Panc1 (cell line): ENCODE measurements around the gene ZNF580. TPM values are rescaled to one million over a fixed set of nuclear protein-coding genes. Genes with fewer than 3 reads are reported as not detected.

ENCODE experiments used
- ATAC-seq: fragments of 200-7000 bp; cut with Tn5 transposase; 2 replicates; pipeline ENCODE4 v1.9.1; 2020; ENCODE audit warnings: mild to moderate bottlenecking, moderate library complexity
- BruUV-seq: library from RNA; stranded (reverse); fragments of 400-500 nt; replicated peaks from 2 replicates; lab custom pipeline; 2021; lab: Mats Ljungman, UMichigan
- CTCF ChIA-PET: fragments of 300-600 bp; sonication (Branson Sonifier 250); formaldehyde crosslinking; loops from one replicate; lab custom pipeline; 2022; ENCODE audit warnings: antibody characterized with exemption; lab: Charles Lee
- POLR2A ChIA-PET: fragments of 300-600 bp; sonication (Branson Sonifier 250); formaldehyde crosslinking; loops from one replicate; lab custom pipeline; 2022; ENCODE audit warnings: antibody characterized with exemption; lab: Charles Lee
- DNase-seq: peaks from one replicate; pipeline ENCODE4 v3.0.0-alpha.2; 2010; ENCODE audit warnings: low read depth, low spot score
- H3K27ac ChIP-seq: 2 replicates; pipeline ENCODE4 v1.5.1; 2011; ENCODE audit warnings: mild to moderate bottlenecking, low read length, inconsistent platforms
- H3K27me3 ChIP-seq: fragments of 200-500 bp; sonication (Bioruptor generic); 2 replicates; pipeline ENCODE4 v1.6.0; 2014; ENCODE audit warnings: low read length, inconsistent platforms; ENCODE audit not compliant: control insufficient read depth, insufficient read depth
- H3K36me3 ChIP-seq: fragments of 200-500 bp; sonication (Bioruptor generic); 2 replicates; pipeline ENCODE4 v1.5.1; 2014; ENCODE audit warnings: inconsistent platforms, mild to moderate bottlenecking, low read length, moderate library complexity; ENCODE audit not compliant: control insufficient read depth, insufficient read depth
- H3K4me1 ChIP-seq: 2 replicates; pipeline ENCODE4 v1.5.1; 2011; ENCODE audit warnings: inconsistent platforms, mild to moderate bottlenecking, low read length, moderate library complexity; ENCODE audit not compliant: control insufficient read depth, insufficient read depth
- H3K4me3 ChIP-seq, 2 experiments: 2 replicates each; pipeline ENCODE4 v1.5.1; 2011 to 2012; ENCODE audit warnings: low read depth in 2 of 2, low read length in 2 of 2, mild to moderate bottlenecking in 2 of 2, inconsistent platforms in 1 of 2, moderate library complexity in 1 of 2
- H3K9me3 ChIP-seq: fragments of 200-500 bp; sonication (Bioruptor generic); 2 replicates; pipeline ENCODE4 v1.5.1; 2014; ENCODE audit warnings: low read depth, mild to moderate bottlenecking, inconsistent platforms, low read length, moderate library complexity; ENCODE audit not compliant: control insufficient read depth, insufficient read depth
- CTCF ChIP-seq: fragments of 450-650 bp; IDR thresholded peaks from 2 replicates; pipeline ENCODE4 v1.5.1; 2017; ENCODE audit warnings: mild to moderate bottlenecking
- POLR2AphosphoS5 ChIP-seq: IDR thresholded peaks from 2 replicates; pipeline ENCODE4 v1.6.1; 2012; ENCODE audit warnings: mild to moderate bottlenecking, low read depth, low read length, moderate library complexity
- REST ChIP-seq, 2 experiments: IDR thresholded peaks; 2 replicates each; pipeline ENCODE4 v1.6.1; 2011 to 2012; ENCODE audit warnings: low read depth in 2 of 2, control low read depth in 1 of 2, low read length in 1 of 2, mild to moderate bottlenecking in 1 of 2, moderate library complexity in 1 of 2; ENCODE audit not compliant: insufficient read depth in 1 of 2
- SIN3A ChIP-seq: IDR thresholded peaks from 2 replicates; pipeline ENCODE4 v1.6.1; 2012; ENCODE audit warnings: low read depth, mild to moderate bottlenecking, low read length, moderate library complexity, borderline replicate concordance; ENCODE audit not compliant: insufficient read depth
- TCF7L2 ChIP-seq: IDR thresholded peaks from 2 replicates; pipeline ENCODE4 v1.6.1; 2011; ENCODE audit warnings: mild to moderate bottlenecking, low read depth, low read length, inconsistent platforms
- in situ Hi-C: cut with HindIII; loops from 2 replicates; pipeline ENCODE4 v1.10.0; 2016; ENCODE audit warnings: low sequenced_read_pairs, low pct_unique_long_range_greater_than_20kb
- intact Hi-C: fragments of 100-400 bp; cut with micrococcal nuclease; formaldehyde crosslinking; loops from one replicate; pipeline ENCODE4 v1.10.0; 2022; ENCODE audit not compliant: unreplicated experiment
- total RNA-seq: library from RNA; stranded (reverse); gene quantifications from one replicate; pipeline ENCODE4 v1.2.1, GENCODE V29; 2021; ENCODE audit not compliant: unreplicated experiment

Gene ZNF580
- total RNA-seq, 1 experiment from 2014 or later = 58.0 TPM

DNA sequence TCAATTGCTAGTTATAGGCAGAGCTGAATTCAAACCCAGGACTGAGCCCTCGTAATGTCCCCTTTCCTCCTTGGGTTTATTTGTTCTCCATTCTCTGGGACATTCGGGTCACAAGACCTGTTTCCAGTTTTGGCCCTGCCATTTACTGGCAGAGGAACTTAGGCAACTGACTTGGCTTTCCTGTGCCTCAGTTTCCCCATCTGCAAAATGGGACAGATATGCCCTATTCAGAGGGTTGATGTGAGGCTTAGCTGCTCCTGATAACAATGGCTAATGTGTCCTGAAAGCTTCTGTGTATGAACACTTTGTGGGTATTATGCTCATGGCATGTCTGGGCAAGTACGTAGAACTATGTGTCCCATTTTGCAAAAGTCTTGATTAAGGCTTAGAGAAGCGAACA lies 39.7 kb upstream of the ZNF580 start:
- CTCF ChIA-PET = no interaction called here
- POLR2A ChIA-PET = no interaction called here
- intact Hi-C loops (no loop called here), in situ Hi-C loops (no loop called here)
- no peaks in the 10 kb centered on the region; the same call in 1 of the 2 replicates for H3K36me3 ChIP-seq
- ATAC-seq (no peak), DNase-seq (no peak)
- peak overlapping the region; percentile 81 for H3K27ac ChIP-seq
- no peak for TF ChIP-seq CTCF
- no peak for TF ChIP-seq POLR2AphosphoS5
- TF ChIP-seq TCF7L2 = no peak
- no peak for TF ChIP-seq REST (IDR thresholded peaks at IDR 0.05; ENCODE audit: insufficient read depth in 1 of 2, low read depth in 2 of 2, low read length in 1 of 2)
- TF ChIP-seq SIN3A = no peak
- H3K4me3 ChIP-seq = peak overlapping the region; percentile 64 to 79
- H3K27me3 ChIP-seq = no peaks in the 10 kb centered on the region
- peaks cover 14% of the 10 kb centered on the region for H3K4me1 ChIP-seq
- no peaks in the 10 kb centered on the region for H3K9me3 ChIP-seq
- BruUV-seq = TSS peak; percentile 63

- TF ChIP-seq POLR2AphosphoS5 = no peak
- no peak for TF ChIP-seq REST (IDR thresholded peaks at IDR 0.05; ENCODE audit: insufficient read depth in 1 of 2, low read depth in 2 of 2, low read length in 1 of 2)
- TF ChIP-seq TCF7L2 = no peak
- TF ChIP-seq CTCF = no peak
- Histone ChIP-seq H3K27me3 (no peaks in the 10 kb centered on the region), H3K27ac (no peak overlapping the region), H3K36me3 (no peaks in the 10 kb centered on the region), H3K4me3 (no peak overlapping the region), H3K9me3 (no peaks in the 10 kb centered on the region), H3K4me1 (peaks cover 21% of the 10 kb centered on the region)
- ChIA-PET CTCF (no interaction called here), POLR2A (no interaction called here)
- DNase-seq (no peak), ATAC-seq (no peak)
- in situ Hi-C loops (no loop called here), intact Hi-C loops (no loop called here)
- no TSS peak for BruUV-seq
These were observed 38.4 kb upstream of the ZNF580 start for GRCh38 chr19:55602104-55603001.
